Ishikawa (cell line): ENCODE measurements around the gene RASD1.

ENCODE experiments used
- CEBPB ChIP-seq: IDR thresholded peaks from 2 replicates; pipeline ENCODE4 v1.6.1; 2012
- CREB1 ChIP-seq: IDR thresholded peaks from 2 replicates; pipeline ENCODE4 v1.6.1; 2012; ENCODE audit warnings: low read depth
- EGR1 ChIP-seq: IDR thresholded peaks from 2 replicates; pipeline ENCODE4 v1.6.1; 2012
- EP300 ChIP-seq: IDR thresholded peaks from 2 replicates; pipeline ENCODE4 v1.6.1; 2012; ENCODE audit warnings: borderline replicate concordance
- FOXM1 ChIP-seq: IDR thresholded peaks from 2 replicates; pipeline ENCODE4 v1.6.1; 2012; ENCODE audit warnings: low read depth, borderline replicate concordance
- MAX ChIP-seq: IDR thresholded peaks from 2 replicates; pipeline ENCODE4 v1.6.1; 2012
- NFIC ChIP-seq: IDR thresholded peaks from 2 replicates; pipeline ENCODE4 v1.6.1; 2012
- RAD21 ChIP-seq: IDR thresholded peaks from 2 replicates; pipeline ENCODE4 v1.6.1; 2012; ENCODE audit warnings: low read depth
- TAF1 ChIP-seq: IDR thresholded peaks from 2 replicates; pipeline ENCODE4 v1.6.1; 2012; ENCODE audit warnings: low read depth, mild to moderate bottlenecking
- TCF12 ChIP-seq: IDR thresholded peaks from 2 replicates; pipeline ENCODE4 v1.6.1; 2012; ENCODE audit warnings: low read depth
- TEAD4 ChIP-seq: IDR thresholded peaks from 2 replicates; pipeline ENCODE4 v1.6.1; 2012
- USF1 ChIP-seq: IDR thresholded peaks from 2 replicates; pipeline ENCODE4 v1.6.1; 2012
- YY1 ChIP-seq: IDR thresholded peaks from 2 replicates; pipeline ENCODE4 v1.6.1; 2012; ENCODE audit warnings: low read depth
- ZBTB7A ChIP-seq: IDR thresholded peaks from 2 replicates; pipeline ENCODE4 v1.6.1; 2012; ENCODE audit warnings: low read depth
- TF ChIP-seq, protein P1 (sequence below): IDR thresholded peaks from 2 replicates; pipeline ENCODE4 v1.6.1; 2012; ENCODE audit warnings: low read depth, mild to moderate bottlenecking

Gene RASD1

GRCh38 chr17:17497845-17498520 is 1.8 kb upstream of the RASD1 start:
- TF ChIP-seq, protein P1, sequence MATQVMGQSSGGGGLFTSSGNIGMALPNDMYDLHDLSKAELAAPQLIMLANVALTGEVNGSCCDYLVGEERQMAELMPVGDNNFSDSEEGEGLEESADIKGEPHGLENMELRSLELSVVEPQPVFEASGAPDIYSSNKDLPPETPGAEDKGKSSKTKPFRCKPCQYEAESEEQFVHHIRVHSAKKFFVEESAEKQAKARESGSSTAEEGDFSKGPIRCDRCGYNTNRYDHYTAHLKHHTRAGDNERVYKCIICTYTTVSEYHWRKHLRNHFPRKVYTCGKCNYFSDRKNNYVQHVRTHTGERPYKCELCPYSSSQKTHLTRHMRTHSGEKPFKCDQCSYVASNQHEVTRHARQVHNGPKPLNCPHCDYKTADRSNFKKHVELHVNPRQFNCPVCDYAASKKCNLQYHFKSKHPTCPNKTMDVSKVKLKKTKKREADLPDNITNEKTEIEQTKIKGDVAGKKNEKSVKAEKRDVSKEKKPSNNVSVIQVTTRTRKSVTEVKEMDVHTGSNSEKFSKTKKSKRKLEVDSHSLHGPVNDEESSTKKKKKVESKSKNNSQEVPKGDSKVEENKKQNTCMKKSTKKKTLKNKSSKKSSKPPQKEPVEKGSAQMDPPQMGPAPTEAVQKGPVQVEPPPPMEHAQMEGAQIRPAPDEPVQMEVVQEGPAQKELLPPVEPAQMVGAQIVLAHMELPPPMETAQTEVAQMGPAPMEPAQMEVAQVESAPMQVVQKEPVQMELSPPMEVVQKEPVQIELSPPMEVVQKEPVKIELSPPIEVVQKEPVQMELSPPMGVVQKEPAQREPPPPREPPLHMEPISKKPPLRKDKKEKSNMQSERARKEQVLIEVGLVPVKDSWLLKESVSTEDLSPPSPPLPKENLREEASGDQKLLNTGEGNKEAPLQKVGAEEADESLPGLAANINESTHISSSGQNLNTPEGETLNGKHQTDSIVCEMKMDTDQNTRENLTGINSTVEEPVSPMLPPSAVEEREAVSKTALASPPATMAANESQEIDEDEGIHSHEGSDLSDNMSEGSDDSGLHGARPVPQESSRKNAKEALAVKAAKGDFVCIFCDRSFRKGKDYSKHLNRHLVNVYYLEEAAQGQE: no peak
- TF ChIP-seq EGR1: no peak
- TF ChIP-seq CEBPB: no peak
- no peak for TF ChIP-seq FOXM1
- no peak for TF ChIP-seq TCF12
- no peak for TF ChIP-seq NFIC
- TF ChIP-seq USF1: no peak
- TF ChIP-seq CREB1: no peak
- TF ChIP-seq YY1: no peak
- no peak for TF ChIP-seq ZBTB7A
- TF ChIP-seq TEAD4: no peak
- no peak for TF ChIP-seq MAX
- TF ChIP-seq EP300: no peak
- no peak for TF ChIP-seq RAD21
- TF ChIP-seq TAF1: no peak

DNA sequence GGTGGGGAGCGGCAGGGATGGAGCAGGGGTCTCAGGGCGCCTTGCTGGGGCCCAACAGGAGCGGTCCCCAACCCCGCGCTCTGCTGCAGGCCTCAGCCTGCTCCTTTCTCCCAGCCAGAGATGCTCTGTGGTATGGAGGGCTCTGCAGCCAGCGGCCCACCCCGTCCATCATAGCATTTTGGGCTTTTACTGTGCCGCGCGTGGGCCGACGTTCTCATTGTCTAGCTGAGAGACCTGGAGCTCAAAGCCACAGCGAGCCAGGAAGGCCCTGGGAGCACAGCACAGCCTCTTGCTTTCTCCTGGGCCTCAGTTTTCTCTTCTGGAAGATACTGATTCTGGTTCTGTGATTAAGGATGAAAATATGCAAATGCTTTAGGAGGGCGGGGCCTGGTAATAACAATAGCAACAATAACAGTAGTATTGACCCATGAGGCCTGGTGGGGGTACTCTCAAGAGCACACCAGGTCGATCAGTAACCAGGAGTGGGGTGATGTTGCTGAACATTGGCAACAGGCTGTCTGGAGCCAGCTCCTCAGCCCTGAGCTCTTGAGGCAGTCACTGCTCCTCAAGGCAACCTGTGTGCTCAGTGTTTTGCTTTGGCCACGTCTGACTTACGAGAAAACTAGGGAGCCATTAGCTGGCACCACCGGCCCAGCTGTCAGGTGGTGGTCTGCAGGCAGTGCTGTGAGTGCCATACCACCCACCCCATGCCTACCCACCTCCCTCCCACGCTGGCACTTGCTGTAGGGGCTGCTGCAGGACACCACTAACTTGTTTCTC is 1.1 kb upstream of the RASD1 start:
- TF ChIP-seq CREB1 (no peak), ZBTB7A (no peak), YY1 (no peak), TCF12 (no peak), CEBPB (no peak), EP300 (no peak), NFIC (no peak)

GRCh38 chr17:17495536-17496188 is 533 bp downstream of the RASD1 start:
- TF ChIP-seq ZBTB7A (no peak), EGR1 (no peak), TCF12 (no peak), CEBPB (no peak), FOXM1 (no peak), MAX (no peak), NFIC (no peak), TAF1 (no peak), USF1 (no peak)

GRCh38 chr17:17494870-17495535 is 1.2 kb downstream of the RASD1 start:
- TF ChIP-seq RAD21 (no peak), TCF12 (no peak), USF1 (no peak), TAF1 (no peak), NFIC (no peak), CEBPB (no peak), FOXM1 (no peak), TEAD4 (no peak), ZBTB7A (no peak), MAX (no peak), YY1 (no peak), EGR1 (no peak), CREB1 (no peak), EP300 (no peak)
- TF ChIP-seq, protein P1: no peak
